HG03565 (cell line): Measurements from ENCODE around the gene TPRG1L.
"Not testable (repeated sequence)": the region's sequence is repeated elsewhere in the genome, so short reads cannot be mapped to it uniquely, and the experiment has no call there.

Source experiments
- ATAC-seq: cut with Tn5 transposase; IDR thresholded peaks from one replicate; pipeline ENCODE4 v1.9.1; 2021; ENCODE audit warnings: mild to moderate bottlenecking, moderate library complexity; ENCODE audit not compliant: unreplicated experiment

TPRG1L gene

GRCh38 chr1:3608154-3608553, 16.7 kb upstream of the TPRG1L start:
- ATAC-seq: no peak

DNA sequence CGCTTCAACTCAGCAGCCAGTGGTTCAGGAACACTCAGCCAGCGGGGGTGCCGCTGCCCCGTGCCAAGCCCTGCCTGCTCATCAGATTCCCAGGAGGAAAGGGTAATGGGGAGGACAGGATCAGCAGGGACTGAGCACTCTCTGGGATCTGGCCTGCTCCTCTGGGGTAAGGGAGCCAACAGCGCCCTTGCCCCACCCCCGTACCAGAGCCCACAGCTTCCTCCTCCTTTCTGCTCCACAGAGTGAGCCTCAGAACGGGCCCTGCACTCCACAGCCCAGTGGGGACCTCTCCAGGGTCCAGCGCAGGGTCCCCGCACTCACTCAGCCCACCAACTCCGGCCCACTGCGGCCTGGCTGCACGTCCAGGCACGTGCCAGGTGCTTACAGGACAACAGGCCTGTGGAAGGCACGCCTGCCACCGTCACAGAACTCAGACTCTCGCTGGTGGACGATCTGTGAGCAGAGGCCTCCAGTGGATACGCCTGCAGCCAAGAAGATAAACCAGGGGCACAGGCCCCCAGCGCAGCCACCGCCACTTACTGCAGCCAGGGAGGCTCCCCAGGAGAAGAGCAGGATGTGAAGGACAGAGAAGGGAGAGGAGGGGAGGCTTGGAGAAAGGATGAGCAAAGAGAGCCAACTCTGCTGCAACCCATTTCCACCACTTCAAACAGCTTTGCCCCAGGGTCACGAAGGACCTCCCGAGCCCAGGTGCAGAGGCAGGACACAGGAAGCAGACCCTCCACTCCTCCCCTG, 15.6 kb upstream of the TPRG1L start:
- ATAC-seq: no peak

GRCh38 chr1:3609769-3610526, 14.9 kb upstream of the TPRG1L start:
- no peak for ATAC-seq

GRCh38 chr1:3610527-3611169, 14.2 kb upstream of the TPRG1L start:
- no peak for ATAC-seq

GRCh38 chr1:3611170-3612019, 13.4 kb upstream of the TPRG1L start, which contains the start of gene MEGF6:
MEGF6 (minus strand) TSS chr1:3611508; CDS start chr1:3611268, 240 bp downstream.
- ATAC-seq: no peak

- no peak for ATAC-seq
Observed at GRCh38 chr1:3612123-3612522, 12.7 kb upstream of the TPRG1L start.

DNA sequence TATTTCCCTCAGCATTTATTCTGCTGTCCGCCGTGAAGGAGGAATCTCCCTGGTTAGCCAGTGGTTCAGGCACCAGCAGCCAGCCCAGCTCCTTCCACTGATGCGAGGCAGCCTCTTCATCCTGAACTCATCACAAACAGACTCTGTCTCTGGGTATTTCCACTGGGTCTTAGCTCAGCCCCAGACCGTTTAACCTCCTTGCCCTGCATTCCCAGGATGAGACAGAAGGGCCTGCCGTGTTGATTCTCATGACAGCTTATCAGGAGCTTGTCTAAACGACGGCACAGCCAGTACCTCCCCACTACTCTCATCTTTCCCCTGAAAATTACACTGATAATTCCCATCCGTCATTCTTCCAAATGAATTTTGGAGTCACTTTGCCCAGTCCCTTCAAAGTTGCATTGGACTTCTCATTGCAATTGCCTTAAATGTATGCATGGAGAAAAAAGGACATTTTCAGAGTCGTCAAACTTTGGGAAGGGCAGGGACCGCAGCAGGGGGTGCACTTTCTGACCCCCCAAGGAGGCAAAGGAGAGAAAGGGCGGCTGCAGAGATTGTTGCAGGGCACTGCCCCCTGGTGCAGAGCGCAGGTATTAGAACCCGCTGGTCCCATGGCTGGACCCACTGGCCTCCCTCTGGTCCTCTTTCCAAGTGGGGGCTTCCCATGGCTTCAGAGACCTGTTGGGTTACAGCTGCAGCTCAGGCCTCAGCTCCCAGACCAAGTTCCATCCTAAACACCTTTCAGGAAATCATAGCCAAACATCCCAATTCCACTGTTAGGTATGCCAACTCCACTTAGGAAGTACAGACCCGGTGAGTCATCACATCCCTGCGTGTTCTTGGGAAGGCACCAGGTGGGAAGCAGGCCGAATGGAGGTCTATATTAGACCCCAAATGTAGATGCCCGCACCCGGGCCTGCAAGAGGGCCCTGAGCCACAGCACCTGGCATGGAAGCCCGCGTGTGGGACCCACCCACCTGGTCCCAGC, 9.8 kb upstream of the TPRG1L start:
- no peak for ATAC-seq

DNA sequence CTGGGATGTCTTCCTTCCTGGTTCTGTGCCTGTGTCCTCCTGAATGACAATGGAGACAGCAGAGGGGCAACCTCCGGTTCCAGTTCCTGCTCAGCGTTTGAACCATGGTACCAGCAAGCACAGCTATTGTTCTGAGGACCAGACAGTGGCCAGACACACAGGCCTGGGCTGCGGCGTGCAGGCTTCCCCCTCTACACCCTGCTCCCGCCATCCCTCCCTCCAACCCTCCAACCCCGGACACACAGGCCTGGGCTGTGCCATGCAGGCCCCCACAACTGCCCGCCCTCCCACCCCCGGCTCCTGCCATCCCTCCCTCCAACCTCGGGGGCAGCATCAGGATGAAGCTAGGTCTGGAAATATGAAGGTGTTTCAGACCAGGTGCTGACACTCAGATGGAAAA, 8.0 kb upstream of the TPRG1L start:
- ATAC-seq: no peak

- no peak for ATAC-seq
Observed at GRCh38 chr1:3617806-3618345, 6.9 kb upstream of the TPRG1L start.

DNA sequence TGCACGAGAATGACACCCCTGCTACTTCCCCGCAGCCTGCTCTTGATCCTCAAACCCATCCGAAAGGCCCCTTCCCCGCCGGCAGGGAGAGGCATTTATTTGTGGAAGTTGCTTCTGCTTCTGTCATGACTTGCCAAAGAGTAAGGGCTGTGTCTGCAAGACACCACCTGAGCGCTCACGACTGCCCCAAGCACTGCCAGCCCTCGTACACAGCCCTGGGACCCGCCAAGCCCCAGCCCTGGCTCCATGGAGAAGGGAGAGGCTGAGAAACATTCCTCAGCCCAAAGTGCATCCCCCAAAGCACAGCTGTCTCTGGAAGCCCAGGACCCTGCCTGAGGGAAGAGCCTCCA, 6.3 kb upstream of the TPRG1L start:
- ATAC-seq: no peak

- ATAC-seq: no peak
Observed at GRCh38 chr1:3618881-3619671, 5.7 kb upstream of the TPRG1L start.

- no peak for ATAC-seq
Observed at GRCh38 chr1:3620708-3621107, 4.1 kb upstream of the TPRG1L start.

DNA sequence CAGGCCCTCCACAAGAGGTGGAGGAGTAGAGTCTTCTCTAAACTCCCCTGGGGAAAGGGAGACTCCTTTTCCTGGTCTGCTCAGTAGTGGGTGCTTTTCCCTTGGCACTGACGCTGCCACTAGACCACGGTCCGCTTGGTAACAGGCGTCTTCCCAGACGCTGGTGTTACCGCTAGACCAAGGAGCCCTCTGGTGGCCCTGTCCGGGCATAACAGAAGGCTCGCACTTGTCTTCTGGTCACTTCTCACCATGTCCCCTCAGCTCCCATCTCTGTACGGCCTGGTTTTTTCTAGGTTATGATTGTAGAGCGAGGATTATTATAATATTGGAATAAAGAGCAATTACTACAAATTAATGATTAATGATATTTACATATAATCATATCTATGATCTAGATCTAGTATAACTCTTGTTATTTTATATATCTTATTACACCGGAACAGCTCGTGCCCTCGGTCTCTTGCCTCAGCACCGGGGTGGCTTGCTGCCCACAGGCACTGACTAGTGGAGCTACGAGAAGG, 3.6 kb upstream of the TPRG1L start:
- ATAC-seq: not testable (repeated sequence)

GRCh38 chr1:3622102-3622501, 2.7 kb upstream of the TPRG1L start:
- ATAC-seq: not testable (repeated sequence)

DNA sequence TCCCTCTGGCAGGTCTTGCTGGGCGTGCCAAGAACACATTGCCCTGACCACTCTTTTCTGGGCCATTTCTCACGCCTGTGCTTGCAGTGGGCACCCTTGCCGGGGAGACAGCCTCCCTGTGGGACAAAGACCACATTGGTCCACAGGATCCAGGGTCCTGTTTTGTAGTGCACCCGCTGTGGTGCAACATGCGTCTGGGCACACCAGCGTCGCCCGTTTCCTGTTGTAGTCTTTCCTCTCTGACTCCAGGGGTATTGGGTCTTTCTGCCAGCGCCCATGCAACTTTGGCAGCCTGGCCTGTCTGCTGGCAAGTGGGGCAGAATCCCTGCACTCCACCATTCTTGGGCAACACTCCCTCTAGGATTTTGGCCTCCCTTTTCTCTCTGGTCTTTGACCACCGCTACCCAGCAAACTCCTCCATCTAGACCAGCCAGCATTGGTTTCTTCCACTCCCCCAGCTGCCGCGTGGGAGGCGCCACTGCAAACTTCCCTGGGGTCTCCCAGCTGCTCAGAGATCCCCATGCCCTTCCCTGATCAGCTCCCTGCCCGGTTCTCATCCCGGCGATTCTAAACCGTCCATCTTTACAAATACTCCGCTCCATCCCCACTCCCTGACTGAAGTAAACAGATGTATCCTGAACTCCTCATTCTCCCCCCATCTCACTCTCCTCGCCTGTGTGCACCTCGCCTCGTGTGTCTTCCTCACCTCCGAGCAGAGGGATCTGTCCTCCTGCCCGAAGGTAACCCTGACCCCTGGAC, 1.2 kb upstream of the TPRG1L start:
- no peak for ATAC-seq

- no peak for ATAC-seq
Observed at GRCh38 chr1:3625151-3625907, 514 bp downstream of the TPRG1L start.

- ATAC-seq: no peak
Observed at GRCh38 chr1:3626025-3626424, 1.2 kb downstream of the TPRG1L start.
